ENCODE results near the gene ZFP64.

DNA sequence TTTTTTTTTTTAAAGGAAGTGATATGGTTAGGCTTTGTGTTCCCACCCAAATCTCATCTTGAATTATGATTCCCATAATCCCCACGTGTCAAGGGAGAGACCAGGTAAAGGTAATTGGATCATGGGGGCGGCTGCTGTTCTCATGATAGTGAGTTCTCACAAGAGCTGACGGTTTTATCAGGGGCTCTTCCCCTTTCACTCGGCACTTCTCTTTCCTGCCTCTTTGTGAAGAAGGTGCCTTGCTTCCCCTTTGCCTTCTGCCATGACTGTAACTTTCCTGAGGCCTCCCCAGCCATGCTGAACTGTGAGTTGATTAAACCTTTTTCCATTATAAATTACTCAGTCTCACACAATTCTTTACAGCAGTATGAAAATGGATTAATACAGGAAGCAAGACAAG, 64.3 kb downstream of the ZFP64 start:
- TF ChIP-seq, protein P1, sequence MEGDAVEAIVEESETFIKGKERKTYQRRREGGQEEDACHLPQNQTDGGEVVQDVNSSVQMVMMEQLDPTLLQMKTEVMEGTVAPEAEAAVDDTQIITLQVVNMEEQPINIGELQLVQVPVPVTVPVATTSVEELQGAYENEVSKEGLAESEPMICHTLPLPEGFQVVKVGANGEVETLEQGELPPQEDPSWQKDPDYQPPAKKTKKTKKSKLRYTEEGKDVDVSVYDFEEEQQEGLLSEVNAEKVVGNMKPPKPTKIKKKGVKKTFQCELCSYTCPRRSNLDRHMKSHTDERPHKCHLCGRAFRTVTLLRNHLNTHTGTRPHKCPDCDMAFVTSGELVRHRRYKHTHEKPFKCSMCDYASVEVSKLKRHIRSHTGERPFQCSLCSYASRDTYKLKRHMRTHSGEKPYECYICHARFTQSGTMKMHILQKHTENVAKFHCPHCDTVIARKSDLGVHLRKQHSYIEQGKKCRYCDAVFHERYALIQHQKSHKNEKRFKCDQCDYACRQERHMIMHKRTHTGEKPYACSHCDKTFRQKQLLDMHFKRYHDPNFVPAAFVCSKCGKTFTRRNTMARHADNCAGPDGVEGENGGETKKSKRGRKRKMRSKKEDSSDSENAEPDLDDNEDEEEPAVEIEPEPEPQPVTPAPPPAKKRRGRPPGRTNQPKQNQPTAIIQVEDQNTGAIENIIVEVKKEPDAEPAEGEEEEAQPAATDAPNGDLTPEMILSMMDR (IDR thresholded peaks at IDR 0.05), result no peak
- TF ChIP-seq POLR2A (IDR thresholded peaks at IDR 0.05) (no peak), POLR2AphosphoS5 (IDR thresholded peaks at IDR 0.05) (no peak)
